GM18508 (cell line): ENCODE measurements around the gene ITPK1.

Source experiments
- ATAC-seq: cut with Tn5 transposase; IDR thresholded peaks from one replicate; pipeline ENCODE4 v1.9.1; 2021; ENCODE audit warnings: moderate number of reproducible peaks; ENCODE audit not compliant: insufficient read depth, unreplicated experiment

Gene ITPK1

DNA sequence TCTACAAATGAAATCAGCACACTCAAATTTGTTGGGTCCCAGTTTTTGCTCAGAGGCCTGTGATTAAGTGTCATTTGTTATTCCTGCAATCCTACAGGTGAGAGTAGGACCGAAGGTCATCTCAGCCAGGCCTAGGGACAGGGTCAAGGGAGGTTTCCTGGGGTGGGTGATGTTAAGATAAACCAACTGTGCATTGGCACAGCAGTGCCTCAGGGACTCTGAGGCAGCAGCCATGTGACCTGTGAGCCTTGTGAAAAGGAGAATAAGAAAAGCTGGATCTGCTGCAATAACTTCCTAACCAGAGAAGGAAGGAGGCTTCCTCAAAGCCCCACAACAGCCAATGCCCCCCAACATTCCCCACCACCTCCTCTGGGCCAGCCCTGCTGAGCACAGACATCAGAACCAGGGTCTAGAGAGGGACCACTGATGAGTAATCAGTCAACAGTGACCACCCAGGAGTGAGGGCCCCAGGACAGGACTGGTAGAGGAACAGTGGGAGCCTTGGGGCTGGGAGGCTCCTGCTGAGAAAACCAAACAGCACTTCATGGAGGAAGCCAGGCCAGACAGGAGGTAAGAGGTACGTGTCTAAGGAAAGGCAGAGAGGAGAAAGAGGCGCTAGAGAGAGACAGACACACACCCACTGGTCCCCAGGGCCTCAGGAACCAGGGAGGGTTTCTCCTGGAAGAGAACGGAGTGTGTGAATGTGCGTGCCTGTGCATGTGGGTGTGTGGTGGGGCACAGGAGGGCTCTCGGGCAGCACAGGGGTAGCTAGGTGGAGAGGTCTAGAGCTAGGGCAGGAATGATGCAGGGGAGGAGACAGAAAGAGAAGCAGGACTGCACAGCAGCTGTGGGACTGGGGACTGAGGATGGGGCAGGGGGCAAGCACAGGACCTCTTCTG lies 82.4 kb downstream of the ITPK1 start:
- ATAC-seq: no peak

DNA sequence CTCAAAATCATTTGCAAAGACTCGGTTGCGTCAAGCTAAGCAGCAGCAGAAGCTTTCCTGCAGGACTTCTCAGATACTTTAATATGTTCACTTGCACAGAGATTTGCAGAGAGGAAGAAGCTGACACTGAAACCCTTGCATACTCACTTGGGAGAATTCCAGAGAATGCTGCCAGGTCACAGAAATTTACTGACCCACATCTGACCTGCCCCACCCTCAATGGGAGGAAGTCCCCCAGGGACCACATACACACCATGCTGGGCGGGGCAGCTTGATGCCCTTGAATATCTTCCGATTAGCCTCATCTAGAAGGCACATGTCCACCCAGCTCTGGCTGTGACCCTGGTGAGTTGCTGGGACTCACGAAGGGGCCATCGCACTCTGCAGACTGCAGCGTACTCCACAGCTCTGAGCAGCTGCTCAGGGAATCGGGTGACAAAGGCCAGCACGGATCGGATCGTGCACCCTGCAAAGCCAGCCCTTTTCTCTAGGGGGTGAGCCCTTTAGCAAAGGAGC lies 83.2 kb downstream of the ITPK1 start:
- ATAC-seq: no peak

DNA sequence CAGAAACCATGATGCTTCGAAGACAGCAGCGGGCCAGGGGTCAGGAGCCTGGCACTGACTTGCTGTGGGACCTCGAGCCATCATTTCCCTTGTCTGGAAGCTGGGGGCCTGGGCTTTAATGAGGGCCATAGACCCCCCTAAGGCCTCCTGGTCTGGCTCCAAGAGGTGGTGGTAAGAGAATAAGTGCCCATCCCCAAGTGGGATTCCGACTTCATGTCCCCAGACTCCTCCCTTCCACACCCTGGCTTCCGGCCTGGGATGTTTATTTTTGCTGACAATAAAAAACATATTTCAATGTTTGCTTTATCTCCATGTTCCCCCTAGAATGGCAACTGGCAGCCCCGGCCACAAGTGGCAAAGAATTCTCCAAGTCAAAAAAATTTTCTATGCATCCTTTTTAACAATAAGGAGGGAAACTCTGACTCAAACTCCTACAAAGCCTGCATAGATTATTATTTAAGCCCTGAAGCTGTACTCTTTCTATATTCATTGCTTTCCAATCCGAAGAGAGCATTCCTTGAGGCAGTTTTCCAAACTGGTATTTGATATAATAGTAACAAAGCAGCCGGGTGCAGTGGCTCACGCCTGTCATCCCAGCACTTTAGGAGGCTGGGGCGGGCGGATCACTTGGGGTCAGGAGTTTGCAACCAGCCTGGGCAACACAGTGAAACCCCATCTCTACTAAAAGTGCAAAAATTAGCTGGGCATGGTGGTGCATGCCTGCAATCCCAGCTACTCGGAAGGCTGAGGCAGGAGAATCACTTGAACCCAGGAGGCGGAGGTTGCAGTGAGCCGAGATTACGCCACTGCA lies 84.0 kb downstream of the ITPK1 start:
- no peak for ATAC-seq

DNA sequence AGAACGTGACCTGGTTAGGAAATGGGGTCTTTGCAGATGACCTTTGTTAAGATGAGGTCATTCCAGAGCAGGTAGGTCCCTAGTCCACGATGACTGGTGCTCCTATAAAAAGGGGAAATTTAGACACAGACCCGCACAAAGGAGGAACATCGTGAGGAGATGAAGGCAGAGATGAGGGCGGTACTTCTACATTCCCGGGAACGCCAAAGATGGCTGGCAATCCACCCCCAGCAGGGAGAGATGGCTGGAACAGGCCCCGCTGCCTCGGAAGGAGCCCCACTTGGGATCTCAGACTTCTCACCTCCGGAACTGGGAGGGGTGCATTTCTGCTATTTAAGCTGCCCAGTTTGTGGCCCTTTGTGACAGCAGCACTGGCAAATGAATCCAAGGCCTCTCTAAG lies 85.0 kb downstream of the ITPK1 start:
- ATAC-seq: no peak

DNA sequence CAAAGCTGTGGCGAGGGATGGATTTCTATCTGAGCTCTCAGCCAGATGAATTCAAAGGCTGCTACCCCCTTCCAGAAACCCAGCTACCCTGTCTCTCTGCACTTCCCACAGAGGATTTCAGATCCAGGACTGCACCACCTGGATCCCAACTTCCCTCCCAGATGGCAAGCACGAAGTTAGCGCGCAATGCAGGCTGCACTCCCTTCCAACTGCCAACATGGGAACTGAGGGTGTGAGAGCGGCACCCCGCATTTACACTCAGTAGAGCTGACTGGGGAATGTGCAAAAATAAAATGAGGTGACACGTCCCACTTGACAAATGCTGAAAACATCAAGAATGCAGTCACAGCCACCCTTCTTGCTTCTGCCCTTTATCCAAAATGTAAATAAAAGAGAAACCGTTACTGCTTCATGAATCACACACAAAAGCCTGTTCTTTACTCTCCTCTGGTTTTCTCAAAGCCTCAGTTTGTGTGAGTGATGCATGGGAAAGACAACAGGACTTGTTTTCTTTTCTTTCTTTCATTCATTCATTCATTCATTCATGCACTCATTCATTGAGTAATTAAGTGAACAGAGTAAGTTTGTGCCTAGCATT lies 85.7 kb downstream of the ITPK1 start:
- no peak for ATAC-seq

DNA sequence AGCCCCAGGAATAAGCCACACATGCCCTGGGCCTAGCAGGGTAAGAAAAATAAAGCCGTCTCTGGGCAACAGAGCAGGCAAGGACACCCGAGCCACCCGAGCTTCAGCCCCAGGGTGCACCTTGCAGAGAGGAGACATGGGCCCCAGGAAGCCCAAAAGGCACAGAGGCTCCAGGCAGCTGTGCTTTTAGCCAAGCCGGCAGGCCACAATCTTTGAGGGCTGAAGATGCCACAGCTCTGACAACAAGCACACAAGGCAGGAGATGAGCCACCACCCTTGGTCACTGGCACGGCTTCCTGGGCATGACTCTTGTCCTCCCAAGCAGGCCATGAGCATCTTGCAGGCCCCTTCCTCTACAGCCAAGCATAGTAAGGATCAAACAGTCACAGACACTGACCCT lies 86.3 kb downstream of the ITPK1 start:
- ATAC-seq: no peak

DNA sequence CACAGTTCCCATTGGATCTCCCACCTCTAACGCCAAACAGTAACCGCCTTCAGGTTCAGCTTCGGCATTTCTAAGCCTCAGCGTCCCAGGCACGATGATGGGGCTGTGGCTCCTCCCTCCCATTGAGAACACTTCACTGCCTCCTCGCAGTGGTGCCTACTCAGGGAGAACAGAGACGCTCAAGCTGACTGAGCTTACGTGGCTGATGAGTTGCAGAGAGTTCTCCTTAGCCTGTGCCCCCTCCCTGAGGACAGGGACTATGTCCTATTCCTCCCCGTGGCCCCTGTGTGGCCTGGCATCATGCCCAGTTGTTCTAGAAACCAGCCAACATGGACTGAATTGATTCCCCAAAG lies 87.0 kb downstream of the ITPK1 start:
- no peak for ATAC-seq

DNA sequence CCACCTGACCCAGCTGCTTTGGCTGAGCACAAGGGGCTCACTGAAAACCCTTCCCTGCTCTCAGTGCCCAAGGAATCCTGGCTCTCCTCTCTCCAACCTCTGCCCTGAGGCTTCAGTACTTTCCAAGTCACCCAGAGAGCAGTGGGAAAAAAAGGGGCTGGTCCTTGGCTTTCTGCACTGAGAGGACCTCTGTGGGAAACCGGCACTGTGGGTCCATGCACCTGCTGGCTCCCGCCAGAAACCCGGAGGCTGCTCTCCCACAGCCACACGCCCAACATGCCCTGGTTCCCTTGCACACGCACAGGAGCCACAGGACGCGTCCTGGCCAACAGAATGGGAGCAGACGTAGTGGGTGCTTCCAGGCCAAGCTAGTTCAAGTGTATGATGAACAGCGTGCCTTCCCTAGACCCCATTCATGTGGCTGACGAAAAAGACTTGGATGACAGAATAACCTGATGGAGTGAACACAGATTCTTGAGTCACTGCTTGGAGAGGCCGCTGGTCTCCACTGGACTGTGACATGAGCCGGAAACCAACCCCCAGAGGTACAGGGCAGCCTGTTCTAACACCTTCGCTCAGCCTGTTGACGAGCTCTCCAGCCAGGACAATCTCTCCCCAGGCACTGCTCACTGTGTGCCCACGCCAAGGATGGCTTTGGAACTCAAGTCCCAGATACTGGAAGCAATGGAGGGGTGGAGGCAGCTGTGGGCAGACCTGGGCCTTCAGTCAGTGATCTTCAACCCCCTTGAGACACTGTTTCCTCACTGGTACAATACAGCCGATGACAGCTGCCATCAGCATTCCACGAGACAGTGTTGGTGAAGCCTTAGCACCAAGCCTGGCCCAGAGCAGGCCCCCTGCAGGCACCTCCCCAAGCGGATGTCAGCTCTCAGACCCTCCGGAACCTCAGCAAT lies 87.7 kb downstream of the ITPK1 start:
- ATAC-seq: no peak

DNA sequence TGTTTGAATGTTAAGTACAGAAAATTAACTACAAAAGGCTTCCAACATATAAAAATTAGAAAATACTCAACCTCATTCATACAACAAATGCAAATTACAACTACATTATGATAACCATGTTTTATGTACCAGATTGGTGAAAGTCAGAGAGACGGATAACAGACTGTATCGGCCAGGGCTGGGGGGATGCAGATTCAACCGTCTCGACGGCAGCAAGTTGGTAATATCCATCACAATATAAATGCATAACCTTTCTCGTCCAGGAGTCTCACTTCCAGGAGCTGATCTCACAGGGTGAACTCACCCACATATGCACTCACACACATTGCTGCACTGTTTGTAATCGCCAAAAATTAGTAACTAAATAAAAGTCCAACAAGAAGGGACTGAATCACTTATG lies 89.4 kb downstream of the ITPK1 start:
- no peak for ATAC-seq

DNA sequence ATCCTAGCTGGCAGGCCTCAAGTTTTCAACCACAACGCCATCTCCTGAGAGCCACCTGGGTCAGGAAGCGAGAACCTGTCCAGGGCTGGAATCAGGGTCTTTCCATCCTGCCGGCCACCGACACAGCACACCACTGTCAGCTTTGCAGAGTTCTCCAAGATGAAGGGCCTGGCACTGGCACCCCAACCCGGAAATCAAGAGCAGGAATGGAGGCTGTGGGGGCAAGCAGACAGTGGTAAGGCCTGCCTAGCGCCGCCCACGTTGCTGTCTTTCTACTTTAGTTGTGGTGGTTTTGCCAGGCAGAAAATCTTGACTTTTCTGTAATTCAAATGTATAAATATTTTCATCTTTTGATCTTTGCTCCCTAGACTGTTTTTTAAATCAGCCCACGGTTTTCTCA lies 90.7 kb downstream of the ITPK1 start:
- no peak for ATAC-seq

DNA sequence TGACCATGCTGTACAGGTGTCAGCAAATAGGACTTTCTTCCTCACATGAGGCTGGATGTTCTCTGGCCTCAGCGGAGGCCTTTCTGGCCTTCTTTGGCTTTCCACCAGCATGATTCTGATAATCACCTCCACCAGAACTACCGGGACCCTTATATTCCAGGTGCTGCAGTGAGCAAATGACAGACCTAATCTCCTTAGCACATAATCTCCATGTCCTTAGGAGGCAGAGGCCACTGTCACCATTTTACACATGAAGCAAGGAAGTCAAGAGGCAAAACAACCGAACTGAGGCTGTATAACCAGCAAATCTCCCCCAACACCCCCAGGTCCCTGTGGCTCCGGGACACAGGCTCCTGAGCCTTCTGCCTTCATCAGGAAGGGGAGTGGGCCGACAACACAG lies 91.2 kb downstream of the ITPK1 start:
- no peak for ATAC-seq

DNA sequence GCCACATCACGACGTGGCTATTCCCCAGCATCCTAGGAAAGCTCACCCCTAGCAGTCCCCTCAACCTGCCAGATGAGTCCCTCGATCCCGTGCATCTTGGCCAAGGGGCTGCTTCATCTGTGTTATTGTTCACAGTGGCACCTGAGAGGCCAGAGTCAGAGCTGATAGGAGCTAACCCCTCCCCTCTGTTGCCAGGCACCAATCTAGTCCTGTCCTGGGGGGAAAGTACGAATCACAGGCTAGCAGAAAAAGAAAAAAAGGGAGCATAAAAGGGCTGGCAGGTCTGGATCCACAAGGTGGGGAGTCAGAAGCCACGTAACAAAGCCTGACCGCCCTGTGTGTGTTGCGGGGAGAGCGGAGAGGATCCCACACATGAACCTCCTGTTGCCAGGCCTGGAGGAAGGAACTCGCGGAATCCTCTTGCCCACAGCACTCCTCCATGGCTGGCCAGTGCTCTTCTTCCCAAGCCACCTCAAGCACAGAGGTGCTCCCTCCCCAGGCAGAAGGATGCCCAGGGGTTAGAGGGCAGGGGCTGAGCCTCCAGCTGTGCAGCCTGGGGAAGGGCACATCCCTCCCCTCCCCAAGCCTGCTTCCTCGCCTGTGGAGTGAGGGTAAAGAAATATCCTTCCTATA lies 91.8 kb downstream of the ITPK1 start:
- no peak for ATAC-seq

DNA sequence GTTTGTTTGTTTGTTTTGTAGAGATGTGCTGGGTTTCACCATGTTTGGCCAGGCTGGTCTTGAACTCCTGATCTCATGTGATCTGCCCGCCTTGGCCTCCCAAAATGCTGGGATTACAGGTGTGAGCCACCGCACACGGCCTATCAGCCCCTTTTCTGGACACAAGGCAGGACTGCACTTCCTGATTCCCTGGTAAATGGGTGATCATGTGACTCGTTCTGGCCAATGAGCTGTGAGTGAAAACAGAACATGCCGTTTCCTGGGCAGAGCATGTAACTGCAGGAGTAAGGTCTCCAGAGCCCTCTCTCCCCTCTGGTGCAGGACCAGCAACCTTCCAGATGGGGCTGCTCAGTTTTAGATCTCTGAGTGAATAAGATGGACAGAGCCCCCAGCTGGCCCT lies 92.7 kb downstream of the ITPK1 start:
- no peak for ATAC-seq

DNA sequence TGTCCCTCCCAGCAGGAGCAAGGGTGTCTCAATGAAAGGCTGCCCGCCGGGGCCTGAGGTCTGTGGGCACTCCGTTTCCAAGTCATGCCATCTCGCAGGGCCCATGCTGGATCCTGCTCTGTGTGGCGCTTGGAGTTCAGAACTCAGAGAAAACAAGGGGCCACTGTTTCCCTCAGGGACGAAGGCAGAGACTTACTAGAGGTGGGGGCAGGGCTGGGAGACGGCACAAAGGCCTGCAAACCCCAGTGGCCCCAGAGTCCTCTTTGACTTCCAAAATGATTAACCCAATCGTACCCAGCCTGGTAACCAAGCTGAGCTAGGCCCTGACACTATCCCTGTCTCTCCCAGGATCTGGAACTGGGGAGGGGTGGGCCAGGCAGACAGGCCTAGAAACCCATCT lies 95.8 kb downstream of the ITPK1 start:
- no peak for ATAC-seq

DNA sequence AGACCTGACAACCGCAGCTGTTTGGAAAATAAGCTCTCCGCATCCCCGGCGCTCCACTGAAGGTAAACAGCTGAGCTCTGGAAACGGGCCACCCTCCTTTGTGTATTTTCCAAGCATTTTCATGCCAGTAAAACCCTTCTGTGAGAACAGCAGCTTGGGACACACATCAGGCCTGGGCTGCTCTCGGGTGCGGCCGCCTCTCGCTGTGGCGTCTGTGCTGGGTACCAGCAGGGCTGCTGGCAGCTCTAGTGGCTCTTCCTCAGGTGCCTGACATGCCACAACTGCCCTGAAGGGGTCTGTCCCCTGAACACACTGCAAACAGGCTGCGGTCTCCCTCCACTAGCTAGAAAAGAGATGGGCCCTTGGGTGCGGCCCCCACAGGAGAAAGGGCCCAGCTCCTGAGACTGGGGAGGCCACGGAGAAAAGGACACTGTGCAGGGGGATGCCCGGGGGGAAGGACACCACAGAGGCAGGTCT lies 96.3 kb downstream of the ITPK1 start:
- ATAC-seq: no peak

DNA sequence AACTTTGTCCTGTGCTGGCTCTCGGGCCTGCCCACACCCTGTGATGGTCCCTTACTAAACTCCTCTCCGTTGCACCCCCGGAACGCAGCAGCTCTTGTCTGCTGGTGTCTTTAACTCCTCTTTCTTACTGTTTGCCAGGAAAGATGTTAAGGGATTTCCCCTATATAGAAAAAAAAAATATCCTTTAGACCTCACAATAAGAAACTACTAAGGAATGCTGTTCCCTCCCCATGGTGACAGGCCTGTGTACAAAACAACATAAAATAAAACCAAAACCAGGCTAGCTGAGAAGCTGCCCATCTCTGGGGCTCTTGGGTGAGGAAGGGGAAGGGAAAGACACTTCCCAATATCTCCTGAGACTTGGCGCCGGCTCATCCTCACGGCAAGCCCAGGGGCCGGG lies 97.4 kb downstream of the ITPK1 start:
- no peak for ATAC-seq

DNA sequence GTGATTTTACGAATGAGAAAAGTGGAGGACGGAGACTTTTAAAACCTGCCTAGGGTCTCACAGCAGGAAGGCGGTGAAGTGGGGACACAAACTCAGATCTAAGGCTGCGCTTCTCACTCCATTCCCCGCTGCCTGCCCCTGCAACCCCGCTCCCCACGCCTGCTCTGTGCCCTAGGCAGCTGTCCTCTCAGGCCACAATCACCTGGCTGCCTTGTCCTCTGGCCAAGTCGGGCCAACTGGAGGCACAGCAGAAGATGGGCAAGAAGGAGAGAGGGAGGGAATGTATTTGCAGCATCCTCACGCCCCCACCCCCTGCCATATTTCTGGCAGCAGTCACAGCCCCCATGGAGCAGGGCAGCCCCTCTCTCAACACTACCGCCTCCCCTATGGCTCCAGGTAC lies 97.8 kb downstream of the ITPK1 start:
- ATAC-seq: no peak

DNA sequence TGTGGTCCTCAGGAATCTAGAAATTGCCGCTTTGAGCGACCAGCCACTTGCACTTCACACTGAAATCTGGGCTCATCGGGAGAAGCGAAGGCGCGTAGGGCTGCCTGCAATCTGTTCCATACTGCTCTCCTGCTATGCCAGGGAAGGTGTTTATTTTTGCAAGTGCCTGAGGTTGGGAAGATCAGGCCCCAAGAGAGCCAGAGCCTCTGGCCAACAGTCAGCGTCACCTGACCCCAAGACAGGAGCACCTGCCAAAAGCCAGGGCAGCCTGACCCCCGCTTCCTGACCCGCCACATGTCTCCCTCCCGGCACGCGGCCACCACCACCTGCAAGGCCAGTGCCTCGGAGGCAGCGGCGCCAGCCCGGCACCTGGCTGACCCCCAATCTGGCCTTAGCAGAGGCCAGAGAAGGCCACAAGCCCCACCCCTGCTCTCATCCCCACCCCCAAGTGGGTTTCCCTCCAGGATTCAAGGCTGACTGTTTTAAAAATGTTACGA lies 98.4 kb downstream of the ITPK1 start:
- ATAC-seq: no peak

DNA sequence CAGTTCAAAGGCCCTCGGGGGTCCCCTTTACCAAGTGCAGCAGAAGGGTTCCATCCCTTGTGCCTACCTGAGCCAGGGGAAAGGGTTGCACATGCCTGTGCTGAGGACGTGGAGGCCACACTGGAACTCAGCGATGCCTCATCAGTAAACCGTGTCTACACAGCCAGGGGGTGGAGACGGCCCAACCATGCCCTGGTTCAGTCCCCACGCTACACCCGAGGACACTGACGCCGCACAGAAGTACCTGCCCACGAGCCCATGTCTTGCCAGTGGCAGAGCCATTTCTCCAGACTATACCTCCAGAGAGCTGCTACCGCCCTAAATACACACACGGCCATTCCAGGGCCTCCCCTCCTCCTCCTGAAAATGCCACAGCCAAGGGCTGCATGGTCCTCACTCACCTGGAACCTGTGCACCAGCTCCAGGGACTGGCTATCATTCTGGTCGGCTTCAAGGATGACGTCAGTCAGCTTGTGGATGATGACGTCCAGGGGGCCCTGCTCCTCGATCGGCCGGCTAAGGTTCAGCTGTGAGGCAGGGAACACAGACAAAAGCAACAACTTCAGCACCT lies 99.4 kb downstream of the ITPK1 start:
- ATAC-seq: no peak
